Hippocampal formation (tissue), 2 donors: Measurements from ENCODE around the gene LYPD5.
A peak's percentile ranks its signal among the peaks of the same experiment; 100 is the strongest.
"Not testable (repeated sequence)": the region's sequence is repeated elsewhere in the genome, so short reads cannot be mapped to it uniquely, and the experiment has no call there.

Source experiments
- DNase-seq, 2 donors: peaks; one replicate each; lab custom pipeline; 2025; lab: John Stamatoyannopoulos, UW

LYPD5 gene, protein sequence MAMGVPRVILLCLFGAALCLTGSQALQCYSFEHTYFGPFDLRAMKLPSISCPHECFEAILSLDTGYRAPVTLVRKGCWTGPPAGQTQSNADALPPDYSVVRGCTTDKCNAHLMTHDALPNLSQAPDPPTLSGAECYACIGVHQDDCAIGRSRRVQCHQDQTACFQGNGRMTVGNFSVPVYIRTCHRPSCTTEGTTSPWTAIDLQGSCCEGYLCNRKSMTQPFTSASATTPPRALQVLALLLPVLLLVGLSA

DNA sequence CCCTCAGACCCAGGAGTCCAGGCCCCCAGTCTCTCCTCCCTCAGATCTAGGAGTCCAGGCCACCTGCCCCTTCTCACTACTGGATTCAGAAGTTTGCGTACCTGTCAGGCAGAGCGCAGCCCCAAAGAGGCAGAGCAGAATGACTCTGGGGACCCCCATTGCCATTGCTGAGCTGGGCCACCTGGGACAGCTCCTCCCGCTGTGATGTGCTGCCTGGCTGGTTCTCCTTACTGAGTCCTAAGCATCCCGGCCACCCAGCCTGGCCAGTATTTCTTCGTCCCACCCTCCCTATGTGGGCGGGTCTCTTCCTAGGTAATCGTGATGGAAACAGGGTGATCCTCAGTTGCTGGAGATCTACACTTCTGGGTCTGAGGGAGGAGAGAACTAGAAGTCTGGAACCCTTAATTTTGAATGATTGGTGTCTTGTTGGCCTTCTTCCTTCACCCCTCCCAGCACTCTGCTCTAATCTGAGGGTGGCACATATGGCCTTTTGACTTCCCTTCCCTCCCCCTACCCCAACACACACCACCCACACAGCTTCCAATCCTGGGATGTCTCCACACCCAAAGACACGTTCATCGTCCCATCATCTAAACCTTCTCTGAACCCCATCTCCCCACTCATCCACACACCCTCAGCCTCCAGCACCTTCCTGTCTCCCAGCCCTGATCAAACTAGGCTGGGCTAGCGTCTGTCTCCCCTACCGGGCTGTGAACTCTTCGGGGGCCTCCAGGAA is at the start of gene LYPD5:
TSS of gene LYPD5 (minus strand) at position 232 of the 736 bp plus-strand sequence. CDS start at position 165, 67 bp downstream.
- DNase-seq: no peak

DNA sequence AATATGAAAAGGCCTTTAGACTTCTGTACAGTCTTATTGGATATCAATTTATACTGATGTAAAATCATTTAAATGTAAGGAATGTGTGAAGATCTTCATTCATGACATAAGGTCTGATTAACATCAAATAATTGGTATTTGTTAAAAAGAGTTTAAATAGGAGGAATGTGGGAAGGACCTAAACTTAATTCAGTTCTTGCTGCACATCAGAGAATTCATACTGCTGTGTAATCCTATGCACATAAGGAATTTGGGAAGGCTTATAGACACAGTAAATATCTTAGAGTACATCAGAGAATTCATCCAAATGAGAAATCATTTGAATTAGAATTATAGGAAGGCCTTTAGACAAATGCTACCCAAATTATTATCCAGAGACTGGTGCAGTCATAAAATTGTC is 46.6 kb upstream of the LYPD5 start:
- DNase-seq: no peak

DNA sequence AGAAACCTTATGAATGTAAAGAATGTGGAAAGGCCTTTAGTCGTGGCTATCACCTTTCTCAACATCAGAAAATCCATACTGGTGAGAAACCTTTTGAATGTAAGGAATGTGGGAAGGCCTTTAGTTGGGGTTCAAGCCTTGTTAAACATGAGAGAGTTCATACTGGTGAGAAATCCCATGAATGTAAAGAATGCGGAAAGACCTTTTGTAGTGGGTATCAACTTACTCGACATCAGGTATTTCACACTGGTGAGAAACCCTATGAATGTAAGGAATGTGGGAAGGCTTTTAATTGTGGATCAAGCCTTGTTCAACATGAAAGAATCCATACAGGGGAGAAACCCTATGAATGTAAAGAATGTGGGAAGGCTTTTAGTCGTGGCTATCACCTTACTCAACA is 45.6 kb upstream of the LYPD5 start:
- no peak for DNase-seq

DNA sequence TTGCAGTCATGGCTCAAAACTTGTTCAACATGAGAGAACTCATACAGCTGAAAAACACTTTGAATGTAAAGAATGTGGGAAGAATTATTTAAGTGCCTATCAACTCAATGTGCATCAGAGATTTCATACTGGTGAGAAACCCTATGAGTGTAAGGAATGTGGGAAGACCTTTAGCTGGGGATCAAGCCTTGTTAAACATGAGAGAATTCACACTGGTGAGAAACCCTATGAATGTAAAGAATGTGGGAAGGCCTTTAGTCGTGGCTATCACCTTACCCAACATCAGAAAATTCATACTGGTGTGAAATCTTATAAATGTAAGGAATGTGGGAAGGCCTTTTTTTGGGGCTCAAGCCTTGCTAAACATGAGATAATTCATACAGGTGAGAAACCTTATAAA is 45.0 kb upstream of the LYPD5 start:
- DNase-seq: no peak

DNA sequence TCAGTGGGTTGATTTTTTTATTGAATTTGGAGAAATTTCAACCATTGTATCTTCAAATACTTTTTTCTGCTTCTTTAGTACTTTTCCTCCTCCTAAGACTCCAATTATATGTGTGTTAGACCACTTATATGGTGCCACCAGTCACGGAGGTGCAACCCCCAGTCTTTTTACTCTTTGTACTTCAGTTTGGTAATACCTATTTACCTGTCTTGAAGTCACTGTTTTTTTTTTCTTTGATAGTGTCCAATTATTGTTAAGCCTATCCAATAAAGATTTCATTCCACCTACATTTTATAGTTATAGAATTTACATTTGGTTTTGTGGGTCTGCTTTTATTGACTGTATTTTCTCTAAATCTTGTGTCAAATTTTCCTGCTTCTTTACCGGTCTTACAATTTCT is 39.8 kb upstream of the LYPD5 start:
- DNase-seq: no peak

DNA sequence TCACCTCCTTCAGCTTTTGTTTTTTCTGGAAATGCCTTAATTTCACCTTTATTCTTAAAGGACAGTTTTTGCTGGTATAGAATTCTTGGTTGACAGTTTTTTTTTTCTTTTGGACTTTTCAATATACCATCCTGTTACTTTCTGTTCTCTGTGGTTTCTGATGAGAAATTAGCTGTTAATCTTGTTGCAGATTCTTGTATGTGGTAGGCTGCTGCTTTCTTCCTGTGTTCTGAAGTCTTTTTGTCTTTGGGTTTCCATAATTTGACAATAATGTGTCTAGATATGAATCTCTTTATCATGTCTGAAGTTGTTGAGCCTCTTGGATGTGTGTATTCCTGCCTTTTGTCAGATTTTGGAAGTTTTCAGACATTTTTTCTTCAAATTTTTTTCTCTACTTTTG is 36.9 kb upstream of the LYPD5 start:
- DNase-seq: no peak

DNA sequence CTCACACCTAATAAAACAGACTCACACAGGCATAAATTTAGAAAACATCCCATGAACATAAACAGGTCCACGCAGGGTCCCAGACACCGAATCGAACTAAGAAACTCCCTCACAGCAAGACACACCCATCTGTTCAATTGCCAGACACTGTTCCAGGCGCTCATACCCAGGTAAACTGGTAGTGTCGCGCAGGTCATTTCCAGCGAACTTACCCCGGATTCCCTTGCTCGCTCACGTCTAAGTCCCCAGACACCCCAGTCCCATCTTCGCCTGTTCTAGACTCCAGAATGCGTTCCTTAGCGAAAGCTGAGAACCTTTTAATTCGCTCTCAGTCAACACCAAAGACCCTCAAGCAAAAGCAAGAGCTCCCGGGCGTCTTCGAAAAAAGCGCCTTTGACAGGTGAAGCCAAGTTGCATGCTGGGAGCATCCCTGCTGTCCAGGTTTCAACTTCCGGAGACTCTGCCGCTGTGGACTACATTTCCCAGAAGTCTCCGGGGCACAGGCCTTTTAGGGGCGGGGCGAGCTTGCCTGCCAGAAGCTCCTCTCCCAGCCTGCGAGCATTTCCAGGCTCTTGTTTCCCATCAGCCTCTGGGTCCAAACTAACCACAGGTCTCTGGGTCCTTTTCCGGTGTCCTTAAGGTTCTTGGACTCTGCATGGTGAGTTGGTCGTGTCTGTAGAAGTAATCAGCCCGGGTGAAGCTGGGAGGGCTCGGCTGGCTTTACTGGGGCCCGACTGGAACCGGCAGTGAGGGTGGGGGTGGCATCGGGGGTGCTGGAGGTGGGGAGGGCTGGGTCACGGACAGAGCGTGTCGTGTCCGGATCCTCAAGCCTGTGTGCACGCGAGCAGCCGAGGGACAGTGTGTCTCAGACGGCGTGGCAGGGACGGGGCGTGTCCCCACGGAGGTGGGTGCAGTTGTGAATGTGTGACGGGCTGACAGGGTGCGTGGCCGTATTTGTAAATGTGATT is 24.8 kb upstream of the LYPD5 start, which contains the start of gene ZNF283:
TSS of gene ZNF283 (plus strand) at position 535 of the 968 bp plus-strand sequence. CDS start 6,184 bp downstream, outside the sequence.
- peak; percentile 81 to 89 for DNase-seq

DNA sequence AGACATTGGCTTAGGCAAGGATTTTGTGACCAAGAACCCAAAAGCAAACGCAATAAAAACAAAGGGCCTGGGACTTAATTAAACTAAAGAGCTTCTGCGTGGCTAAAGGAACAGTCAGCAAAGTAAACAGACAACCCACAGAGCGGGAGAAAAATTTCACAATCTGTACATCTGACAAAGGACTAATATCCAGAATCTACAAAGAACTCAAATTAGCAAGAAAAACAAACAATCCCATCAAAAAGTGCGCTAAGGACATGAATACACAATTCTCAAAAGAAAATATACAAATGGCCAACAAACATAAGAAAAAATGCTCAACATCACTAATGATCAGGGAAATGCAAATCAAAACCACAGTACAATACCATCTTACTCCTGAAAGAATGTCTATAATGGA is 22.3 kb upstream of the LYPD5 start:
- not testable (repeated sequence) for DNase-seq

DNA sequence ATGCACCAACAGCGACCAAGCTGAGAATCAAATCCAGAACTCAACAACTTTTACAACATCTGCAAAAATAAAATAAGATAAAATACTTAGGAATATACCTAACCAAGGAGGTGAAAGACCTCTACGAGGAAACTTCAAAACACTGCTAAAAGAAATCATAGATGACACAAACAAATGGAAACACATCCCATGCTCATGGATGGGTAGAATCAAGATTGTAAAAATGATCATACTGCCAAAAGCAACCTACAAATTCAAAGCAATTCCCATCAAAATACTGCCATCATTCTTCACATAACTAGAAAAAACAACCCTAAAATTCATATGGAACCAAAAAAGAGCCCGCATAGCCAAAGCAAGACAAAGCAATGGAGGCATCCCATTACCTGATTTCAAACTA is 21.6 kb upstream of the LYPD5 start:
- not testable (repeated sequence) for DNase-seq

DNA sequence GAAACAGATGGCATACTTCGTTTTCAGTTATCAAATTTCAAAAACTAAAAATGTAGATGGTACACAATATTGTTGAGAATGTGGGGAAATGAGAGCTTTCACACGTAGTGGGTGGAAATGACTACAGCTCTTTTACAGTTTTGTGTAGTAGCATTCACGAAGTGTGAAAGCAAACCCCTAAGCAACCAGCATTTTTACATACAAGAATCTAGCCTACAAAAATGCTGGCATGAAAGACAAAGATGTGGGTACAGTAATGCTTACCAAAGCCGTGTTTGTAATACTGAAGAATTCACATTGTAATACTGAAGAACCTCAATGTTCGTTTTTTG is 18.6 kb upstream of the LYPD5 start:
- no peak for DNase-seq

DNA sequence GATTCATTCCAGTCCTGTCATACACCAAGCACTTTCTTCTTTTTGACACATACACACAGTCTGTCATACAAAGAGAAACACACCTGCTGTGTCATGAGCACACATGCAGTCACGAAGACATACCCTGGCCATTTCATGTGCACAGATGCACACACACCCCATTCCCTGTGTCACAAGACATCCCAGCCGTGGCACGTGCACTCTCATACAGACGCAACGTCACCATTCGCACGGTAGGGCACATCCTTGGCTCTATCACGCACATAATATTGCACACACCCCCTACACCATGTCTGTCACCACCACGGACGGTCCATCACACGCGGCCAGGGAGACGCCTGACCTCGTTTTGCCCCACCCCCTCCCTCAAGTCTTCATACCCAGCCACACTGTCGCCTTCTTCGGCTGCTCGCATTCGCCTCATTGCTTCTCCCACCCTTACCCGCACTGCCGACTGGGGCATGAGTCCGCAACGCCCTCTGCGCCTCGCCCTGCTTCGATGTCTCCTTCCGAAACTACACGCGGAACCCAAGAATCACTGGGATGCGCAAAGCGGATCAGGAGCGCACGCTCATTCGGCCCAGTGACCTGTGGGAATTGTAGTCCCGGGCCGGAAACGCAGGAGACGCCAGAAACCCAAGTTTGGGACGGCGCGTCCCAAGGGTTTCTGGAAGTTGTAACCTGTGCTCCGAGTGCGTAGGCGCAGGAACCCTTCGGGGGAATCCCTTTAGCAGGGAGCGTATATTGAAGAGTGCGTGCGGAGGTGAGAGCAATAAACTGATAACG is 18.0 kb upstream of the LYPD5 start:
- DNase-seq: peak in 1 of 2 donors; percentile 45

DNA sequence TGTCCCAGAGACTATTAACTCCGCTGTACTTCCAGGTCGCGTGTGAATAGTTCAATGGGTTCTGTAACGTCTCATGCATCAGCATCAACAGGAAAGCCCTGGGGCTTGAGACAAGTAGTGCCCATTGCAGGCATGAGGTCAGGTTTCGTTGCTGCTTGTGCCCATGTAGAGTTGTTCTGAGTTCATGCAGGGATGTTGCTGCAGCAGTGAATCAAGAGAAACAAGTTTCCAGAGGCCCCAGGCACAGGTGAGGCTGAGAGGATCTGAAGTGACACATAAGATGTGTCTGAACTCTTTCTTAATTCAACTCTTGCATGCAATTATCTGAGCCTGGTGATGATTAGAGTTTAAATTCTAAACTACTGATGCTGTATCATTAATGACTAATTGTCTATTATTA is 16.3 kb upstream of the LYPD5 start:
- DNase-seq: no peak

DNA sequence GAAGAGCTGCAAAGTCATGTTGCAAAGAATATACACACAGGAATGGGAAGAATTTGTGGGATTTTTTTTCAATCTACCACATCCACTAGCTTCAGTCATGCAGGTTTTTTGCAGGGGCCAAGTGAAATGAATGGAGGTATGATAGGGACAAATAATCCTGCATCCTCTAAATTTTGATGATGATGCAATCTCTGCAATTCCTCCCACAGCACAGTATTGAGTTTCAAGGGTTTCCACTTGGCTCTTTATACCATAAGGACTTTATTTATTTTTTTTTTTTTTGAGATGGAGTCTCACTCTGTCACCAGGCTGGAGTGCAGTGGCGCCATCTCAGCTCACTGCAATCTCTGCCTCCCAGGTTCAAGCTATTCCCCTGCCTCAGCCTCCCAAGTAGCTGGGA is 15.2 kb upstream of the LYPD5 start:
- DNase-seq: not testable (repeated sequence)

DNA sequence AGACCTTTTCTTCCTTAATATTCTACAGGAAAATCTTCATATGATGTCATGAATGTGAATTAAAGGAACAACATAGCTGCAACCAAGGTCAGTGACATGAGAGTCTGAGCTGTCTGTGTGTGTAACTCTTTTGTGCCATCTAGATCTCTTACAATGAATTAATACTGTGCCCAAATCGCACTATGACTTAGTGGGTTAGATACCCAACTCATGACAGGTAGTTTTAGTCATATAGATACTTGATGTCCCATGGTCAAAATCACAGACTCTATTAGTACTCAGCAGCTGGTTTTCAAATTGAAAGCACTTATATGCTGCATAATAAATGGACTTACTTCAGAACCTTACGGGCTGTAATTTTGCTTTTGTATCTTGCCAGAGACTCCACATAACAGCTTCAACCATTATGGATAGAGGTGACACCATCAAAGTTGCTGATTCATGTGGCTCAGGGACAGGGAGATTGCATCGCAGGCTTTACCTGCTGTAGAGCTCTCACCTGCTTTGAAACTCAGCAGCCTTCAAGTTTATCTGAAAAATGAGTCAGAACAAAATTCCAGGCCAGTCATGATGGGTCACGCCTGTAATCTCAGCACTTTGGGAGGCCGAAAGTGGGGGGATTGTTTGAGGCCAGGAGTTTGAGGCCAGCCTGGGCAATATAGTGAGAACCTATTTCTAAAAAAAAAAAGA is 12.6 kb upstream of the LYPD5 start:
- DNase-seq: no peak

DNA sequence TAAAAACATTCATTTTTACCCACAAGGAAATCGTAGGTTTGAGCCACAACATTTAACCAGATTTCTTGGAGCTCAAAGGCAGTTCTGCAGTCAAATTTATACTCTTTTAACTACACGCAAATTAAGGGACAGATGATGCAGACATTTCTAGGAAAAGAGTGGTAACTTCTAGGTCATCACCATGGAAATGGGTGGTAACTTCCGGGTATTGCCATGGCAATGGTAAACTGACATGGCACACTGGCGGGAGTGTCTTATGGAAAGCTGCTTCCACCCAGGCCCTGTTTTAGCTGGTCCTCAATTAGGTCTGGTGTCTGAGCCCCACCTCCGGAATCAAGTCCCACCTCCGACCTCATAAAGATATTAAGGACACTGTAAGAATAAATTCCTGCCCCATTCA is 10.4 kb upstream of the LYPD5 start:
- DNase-seq: no peak

DNA sequence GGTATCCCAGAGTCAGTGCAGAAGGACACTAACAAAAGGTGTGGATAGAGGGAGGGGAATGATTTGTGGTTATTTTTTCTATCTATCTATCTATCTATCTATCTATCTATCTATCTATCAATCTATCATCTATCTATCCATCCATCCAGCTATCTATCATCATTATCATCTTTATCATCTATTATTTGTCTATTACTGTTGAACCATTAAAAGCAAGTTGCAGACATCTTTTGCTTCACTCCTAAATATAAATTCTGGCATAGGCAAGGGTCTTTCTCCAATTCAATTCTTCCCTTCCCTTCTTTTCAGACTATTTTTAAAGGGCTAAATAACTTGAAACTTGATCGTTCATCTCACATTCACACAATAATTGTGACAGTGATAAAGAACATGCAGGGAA is 10.0 kb upstream of the LYPD5 start:
- DNase-seq: no peak

DNA sequence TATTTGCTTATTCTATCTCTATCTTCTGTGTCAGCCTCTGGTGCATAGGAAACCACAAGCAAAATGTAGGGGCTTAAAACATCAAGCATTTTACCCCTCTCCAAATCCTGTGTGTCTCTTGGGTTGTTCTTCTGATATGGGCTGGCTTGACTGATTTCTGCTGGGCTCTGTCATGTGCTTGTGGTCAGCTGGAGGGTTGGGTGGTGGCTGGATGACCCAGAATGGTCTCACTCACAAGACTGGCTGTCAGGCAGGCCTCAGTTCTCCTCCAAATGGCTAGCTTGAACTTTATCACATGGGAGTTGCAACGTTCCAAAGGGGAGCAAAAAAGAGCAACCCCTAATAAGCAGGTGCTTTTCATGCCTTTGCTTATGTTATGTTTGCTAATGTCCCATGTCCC is 9.6 kb upstream of the LYPD5 start:
- DNase-seq: no peak

DNA sequence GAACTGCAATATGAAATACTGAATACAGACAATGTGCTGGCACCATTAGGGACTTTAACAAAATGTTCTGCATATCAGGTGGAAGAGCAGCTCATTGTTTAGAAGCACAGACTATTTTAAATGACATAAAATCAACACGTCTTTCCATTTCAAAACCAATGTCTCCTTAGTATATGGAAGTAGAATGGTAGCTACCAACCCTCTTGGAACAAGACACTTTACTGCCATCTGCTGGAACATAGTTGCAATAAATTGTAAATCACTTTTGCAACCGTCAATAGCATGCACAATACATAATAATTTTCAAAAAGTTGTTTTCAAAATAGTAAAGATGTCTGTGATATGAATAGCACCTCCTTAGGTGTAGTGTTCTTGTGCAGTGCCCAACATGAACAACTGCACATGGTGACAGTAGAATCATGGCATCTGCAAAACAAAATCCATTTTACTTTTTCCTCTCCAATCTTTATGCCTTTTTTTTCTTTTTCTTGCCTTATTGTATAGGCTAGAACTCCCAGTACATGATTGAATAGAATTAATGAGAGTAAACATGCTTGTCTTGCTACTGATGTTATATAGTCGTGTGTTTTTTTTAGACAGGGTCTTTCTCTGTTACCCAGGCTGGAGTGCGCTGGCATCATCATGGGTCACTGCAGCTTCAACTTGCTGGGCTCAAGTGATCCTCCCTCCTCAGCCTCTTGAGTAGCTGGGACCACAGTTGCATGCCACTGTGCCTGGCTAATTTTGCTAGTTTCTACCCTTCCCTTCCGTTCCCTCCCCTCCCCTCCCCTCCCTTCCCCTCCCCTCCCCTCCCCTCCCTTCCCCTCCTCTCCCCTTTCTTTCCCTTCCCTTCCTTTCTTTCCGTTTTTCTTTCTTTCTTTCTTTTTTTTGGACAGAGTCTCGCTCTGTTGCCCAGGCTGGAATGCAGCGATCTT is 7.8 kb upstream of the LYPD5 start:
- DNase-seq: peak in 1 of 2 donors; percentile 28

DNA sequence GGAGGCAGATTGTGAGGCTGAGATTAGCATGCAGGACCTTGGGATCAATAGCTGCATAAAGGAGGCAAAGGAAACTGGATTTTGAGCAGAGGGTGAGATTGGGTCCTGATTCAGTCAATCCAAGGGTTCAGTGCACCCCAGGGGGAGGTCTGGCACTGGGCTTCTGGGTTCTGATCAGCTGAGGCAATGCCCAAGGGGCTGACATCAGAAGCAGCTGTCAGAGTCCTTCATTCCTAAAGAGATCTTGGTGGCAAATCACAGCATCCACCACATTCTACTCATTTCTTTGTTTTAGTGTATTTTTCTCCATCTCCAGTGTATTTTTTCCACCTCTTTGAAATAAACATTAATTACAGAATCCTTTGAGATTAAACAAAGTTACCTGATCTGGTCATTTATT is 5.4 kb upstream of the LYPD5 start:
- DNase-seq: no peak

DNA sequence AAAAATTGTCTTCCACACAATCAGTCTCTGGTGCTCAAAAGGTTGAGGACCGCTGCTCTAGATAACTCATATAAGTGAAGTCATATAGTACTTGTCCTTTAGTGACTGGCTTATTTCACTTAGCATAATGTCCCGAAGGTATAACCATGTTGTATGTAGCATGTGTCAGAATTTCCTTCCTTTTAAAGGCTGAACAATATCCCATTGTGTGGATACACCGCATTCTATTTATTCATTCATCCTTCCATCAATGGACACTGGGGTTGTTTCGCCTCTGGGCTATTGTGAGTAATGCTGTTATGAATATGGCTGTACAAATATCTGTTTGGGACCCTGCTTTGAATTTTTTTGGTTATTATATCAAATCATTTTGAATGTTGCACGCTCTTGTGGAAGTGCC is 4.6 kb upstream of the LYPD5 start:
- no peak for DNase-seq
